Epithelial cell of proximal tubule (primary cell): ENCODE results near the gene C11orf24. TPM values are rescaled to one million over a fixed set of nuclear protein-coding genes. Genes with fewer than 3 reads are reported as not detected.

Experiments
- DNase-seq: peaks from one replicate; pipeline ENCODE4 v3.0.0-alpha.2; 2011; ENCODE audit warnings: low read depth
- H3K4me3 ChIP-seq: 2 replicates; pipeline ENCODE4 v1.5.1; 2011; ENCODE audit warnings: low read depth, mild to moderate bottlenecking, low read length
- CTCF ChIP-seq: conservative IDR thresholded peaks from 2 replicates; pipeline ENCODE4 v1.5.1; 2012; ENCODE audit warnings: low read depth, mild to moderate bottlenecking, low read length
- total RNA-seq: library from RNA; depleted of rRNA; stranded (reverse); fragments of >200 nt; gene quantifications from 2 replicates; pipeline ENCODE4 v1.2.3, GENCODE V29; 2015

Gene C11orf24
- total RNA-seq, 1 donor from 2014 or later, result 46.4 TPM

GRCh38 chr11:68275721-68276507 lies 4.1 kb upstream of the C11orf24 start:
- no peak for DNase-seq
- TF ChIP-seq CTCF, result no peak
- no peak overlapping the region for H3K4me3 ChIP-seq

- no peak overlapping the region for H3K4me3 ChIP-seq
- TF ChIP-seq CTCF, result no peak
- no peak for DNase-seq
Measured at GRCh38 chr11:68274306-68274705, 2.5 kb upstream of the C11orf24 start.

GRCh38 chr11:68273026-68273738 lies 1.4 kb upstream of the C11orf24 start:
- no peak for DNase-seq
- peak overlapping the region; percentile 88 for H3K4me3 ChIP-seq
- no peak for TF ChIP-seq CTCF

GRCh38 chr11:68271023-68271780 lies 571 bp downstream of the C11orf24 start:
- peak; percentile 67 for TF ChIP-seq CTCF
- DNase-seq, result no peak
- peak overlapping the region; percentile 88 for H3K4me3 ChIP-seq

- TF ChIP-seq CTCF, result no peak
Measured at GRCh38 chr11:68270196-68271022, 1.4 kb downstream of the C11orf24 start.

GRCh38 chr11:68269414-68270081 lies 2.2 kb downstream of the C11orf24 start:
- no peak for TF ChIP-seq CTCF
- DNase-seq, result no peak
- no peak overlapping the region for H3K4me3 ChIP-seq

More at GRCh38 chr11:68270196-68271022, 1.4 kb downstream of the C11orf24 start:
- no peak for DNase-seq
- peak overlapping the region; percentile 88 for H3K4me3 ChIP-seq
